Effector CD4-positive, alpha-beta T cell (primary cell): ENCODE measurements around the gene MKS1.

Experiments used
- DNase-seq: peaks from one replicate; pipeline ENCODE4 v3.0.0-alpha.2; 2020

The MKS1 gene

DNA sequence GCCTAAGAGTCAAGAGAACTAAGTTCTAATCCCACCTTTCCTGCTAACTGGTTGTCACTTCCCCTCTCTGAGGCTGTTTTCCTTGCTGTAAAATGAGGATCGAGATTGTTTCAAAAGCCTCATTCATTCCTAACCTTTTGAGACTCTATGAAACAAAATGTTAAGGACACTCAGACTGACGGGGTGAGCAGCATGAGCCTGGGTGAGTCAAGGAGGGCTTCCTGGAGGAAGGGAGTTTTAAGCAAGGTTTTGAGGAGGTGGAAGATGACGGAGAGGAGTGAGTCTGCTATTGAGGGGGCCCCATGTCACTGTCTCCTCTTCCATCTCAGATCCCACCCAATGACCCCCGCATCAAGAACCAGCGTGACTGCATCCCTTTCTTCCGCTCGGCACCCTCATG lies 22.4 kb downstream of the MKS1 start:
- no peak for DNase-seq

- no peak for DNase-seq
These were observed 23.4 kb downstream of the MKS1 start for GRCh38 chr17:58195518-58196123.

DNA sequence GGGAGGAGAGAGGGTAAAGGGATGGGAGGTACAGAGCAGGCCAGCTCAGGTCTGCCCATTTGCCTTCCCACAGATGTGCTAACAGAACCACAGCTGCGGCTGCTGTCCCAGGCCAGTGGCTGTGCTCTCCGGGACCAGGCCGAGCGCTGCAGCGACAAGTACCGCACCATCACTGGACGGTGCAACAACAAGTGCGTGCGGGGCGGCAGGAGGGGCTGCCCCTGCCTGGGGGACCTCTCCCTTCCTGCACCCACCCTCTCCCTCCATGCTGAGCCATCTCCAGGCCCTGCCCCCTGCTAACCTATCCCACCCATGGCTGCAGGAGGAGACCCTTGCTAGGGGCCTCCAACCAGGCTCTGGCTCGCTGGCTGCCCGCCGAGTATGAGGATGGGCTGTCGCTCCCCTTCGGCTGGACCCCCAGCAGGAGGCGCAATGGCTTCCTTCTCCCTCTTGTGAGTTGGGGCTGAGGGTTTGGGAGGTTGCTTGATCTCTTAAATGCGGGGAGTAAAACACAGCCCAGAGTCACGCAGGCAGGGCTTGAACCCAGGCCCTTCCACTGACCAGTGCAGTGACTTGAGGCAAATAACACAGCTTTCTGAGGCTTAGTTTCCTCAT lies 25.3 kb downstream of the MKS1 start:
- no peak for DNase-seq

- DNase-seq, result no peak
These were observed 26.4 kb downstream of the MKS1 start, which contains the start of gene EPX for GRCh38 chr17:58192612-58193011. EPX (plus strand) TSS chr17:58192726; CDS start chr17:58192847, 121 bp downstream.

- DNase-seq, result no peak
These were observed 27.7 kb downstream of the MKS1 start for GRCh38 chr17:58191241-58191896.

DNA sequence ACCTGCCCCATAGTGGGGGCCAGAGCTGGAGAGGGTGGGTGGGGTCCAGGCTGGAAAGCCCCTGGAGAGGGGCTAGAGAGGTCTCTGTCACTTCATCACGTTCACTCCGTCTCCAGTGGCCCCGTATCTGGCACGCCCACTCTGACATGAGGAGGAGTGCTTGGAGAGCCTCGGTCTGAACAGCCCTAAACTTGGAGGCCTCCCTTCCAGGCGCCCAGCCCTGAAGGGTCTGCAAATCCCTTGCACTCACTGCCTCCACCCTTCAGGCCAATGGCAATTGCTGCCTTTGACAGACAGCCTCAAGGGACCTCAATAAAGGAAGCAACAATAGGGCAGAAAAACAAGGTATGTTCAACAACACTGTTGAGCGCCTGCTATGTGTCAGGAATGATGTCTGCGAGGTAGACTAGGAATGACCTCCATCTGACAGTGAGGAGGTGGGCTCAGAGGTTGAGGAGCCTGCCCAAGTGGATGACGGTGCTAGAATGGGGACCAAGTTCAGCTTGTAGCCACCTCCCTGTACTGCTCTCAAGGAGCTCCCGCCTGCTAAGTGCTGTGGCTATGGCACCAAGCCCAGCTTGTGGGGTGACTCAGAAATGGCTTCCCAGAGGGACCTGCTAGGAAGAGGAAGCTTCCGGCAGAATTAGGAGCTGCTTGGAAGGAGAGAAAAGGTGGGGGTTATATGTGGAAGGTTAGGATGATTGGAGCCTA lies 29.5 kb downstream of the MKS1 start:
- DNase-seq, result no peak

DNA sequence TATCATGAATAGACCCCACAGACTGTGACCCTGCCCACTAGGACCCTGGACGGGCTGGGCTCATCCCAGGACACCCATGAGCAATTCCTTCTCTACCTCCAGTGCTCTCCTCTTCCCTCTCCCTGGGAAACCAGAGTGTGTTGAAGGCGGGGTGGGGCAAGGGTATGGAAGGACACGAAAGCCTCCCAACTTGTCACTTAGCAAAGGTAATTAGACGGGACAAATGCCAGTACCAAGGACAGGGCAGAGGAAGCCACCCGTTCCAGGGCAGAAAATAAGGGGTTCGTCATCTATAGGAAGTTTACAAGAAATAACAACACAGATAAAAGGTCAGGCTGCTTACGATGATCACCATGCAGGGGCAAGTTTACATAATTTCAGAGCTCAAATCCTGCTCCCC lies 31.4 kb downstream of the MKS1 start:
- DNase-seq, result no peak

DNA sequence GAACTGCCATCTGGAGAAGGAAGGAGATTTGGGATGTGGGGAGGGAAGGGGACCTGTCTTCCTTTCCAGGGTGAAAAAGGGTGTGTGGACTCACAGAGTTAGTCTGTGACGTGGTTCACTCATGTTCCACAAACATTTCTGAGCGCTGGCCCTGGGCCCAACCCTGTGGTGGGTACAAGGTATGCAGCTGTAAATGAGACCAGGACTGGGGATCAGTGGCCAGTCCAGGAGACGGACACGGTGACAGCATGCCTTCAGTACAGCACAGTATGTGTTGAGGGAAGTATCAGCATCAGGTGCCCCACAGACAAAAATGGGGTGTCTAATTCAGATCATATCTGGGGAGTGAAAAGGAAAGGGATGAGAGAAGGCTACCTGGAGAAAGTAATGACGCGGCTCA lies 32.0 kb downstream of the MKS1 start:
- no peak for DNase-seq

- no peak for DNase-seq
These were observed 32.5 kb downstream of the MKS1 start for GRCh38 chr17:58186591-58186990.

- DNase-seq, result no peak
These were observed 33.9 kb downstream of the MKS1 start for GRCh38 chr17:58184986-58185761.

GRCh38 chr17:58184308-58184985 lies 34.6 kb downstream of the MKS1 start:
- no peak for DNase-seq

- no peak for DNase-seq
These were observed 35.5 kb downstream of the MKS1 start for GRCh38 chr17:58183514-58183913.

- DNase-seq, result no peak
These were observed 37.3 kb downstream of the MKS1 start for GRCh38 chr17:58181796-58182195.

- no peak for DNase-seq
These were observed 42.9 kb downstream of the MKS1 start for GRCh38 chr17:58176200-58176599.

- DNase-seq, result no peak
These were observed 44.2 kb downstream of the MKS1 start for GRCh38 chr17:58174871-58175270.

- DNase-seq, result peak; percentile 15
These were observed 46.5 kb downstream of the MKS1 start for GRCh38 chr17:58172369-58173071.

DNA sequence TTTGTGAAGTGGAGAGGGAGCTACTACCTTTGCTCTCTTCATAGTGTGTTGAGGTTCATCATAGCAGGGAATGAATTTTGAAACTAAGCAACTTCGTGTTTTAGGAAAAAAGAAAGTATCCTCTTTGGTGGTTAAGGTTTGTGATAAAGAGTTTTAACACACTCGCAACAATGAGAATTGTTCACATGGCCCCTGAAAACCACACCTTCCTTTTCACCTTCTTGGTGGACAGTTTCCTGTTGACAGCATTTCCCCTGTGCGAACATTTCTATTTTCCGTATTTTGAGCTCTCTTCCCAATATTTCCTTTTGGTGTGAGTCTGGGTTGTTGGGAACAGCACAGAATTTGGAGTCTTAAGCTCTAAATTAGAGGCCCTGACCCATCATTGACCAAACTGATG lies 48.4 kb downstream of the MKS1 start:
- DNase-seq, result no peak

DNA sequence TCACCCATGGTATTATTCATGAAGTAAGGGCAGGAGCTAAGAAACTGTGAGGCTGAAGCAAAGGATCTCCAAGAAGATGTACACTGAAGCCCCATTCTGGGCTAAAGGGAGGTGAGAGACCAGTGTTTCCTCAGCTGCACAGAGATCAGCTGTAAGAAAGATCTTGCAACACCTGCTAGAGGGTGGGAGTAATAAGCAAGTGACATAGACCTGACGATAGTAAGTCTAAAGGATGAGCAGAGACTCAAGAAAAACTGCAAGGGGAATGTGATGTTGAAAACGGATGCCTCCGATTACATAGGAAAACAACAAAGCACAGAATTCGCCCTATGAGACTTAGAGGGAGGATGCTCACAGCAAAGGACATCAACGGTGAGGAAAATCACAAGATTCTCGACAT lies 52.4 kb downstream of the MKS1 start, which contains the start of gene OR4D2:
Gene OR4D2 (plus strand): TSS at position 301 of the 400 bp plus-strand sequence. CDS start 2,674 bp downstream, outside the sequence.
- DNase-seq, result no peak

DNA sequence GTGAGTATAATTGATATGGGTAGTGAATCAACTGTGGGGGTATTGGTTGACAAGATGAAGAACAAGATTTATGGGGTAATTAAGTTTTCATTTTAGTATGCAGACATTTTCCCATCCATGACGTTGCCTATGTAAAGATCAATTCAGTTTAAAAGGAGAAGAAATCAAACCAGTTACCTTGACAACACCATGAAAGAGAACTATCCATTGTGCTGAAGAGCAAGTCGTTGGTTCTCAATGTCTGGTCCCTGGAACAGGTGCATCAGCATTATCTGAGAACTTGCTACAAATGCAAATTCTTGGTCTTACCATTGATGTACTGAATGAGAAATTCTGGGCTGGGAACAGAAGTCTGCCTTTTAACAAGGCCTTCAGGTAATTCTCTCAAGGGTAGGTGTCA lies 53.1 kb downstream of the MKS1 start:
- DNase-seq, result no peak

DNA sequence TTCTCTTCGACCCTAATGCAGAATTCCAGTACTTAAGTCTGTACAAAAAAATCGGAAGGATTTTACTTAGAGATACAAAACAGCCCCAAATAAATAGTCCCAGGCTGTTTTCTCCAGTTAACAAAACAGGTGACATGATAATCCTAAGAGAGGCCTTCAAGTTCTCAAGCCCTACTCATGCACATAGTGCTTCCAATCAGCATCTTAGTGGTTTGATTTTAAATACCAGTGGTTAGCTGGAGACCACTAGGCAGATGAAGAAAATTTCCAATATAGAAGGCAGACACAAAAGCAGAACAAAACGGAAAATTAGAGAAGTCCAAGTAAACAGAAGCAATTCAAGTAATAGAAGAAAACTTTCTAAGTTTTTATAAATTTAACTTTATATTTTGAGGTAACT lies 57.5 kb downstream of the MKS1 start:
- no peak for DNase-seq

DNA sequence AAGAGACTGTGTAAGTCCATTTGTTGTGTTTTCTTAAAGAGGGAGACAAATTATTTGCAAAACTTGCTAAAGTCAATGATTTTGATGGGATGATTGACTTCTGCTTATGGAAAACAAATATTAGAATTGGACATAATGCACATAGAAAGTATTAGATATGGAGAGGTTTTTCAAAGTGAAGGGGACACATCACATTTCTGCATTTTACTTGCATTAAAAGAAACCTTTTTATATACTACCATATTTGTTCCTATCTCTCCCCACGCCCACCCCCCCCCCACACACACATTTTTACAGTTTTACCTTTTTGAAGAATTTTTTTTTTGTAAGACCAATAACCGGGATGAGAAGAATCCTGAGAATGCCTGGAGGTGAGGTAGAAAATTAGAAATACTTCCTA lies 60.9 kb downstream of the MKS1 start:
- no peak for DNase-seq
